GM12873 (cell line): Measurements from ENCODE around the gene KRTAP10-7.

Experiments used
- CTCF ChIP-seq: IDR thresholded peaks from 2 replicates; pipeline ENCODE4 v1.5.1; 2012; ENCODE audit warnings: low read depth, mild to moderate bottlenecking, moderate library complexity, low read length, control low read depth; ENCODE audit not compliant: insufficient read depth; ENCODE audit errors: missing control alignments

KRTAP10-7 gene

GRCh38 chr21:44650973-44651675 is 50.7 kb downstream of the KRTAP10-7 start:
- TF ChIP-seq CTCF, result no peak
